Measurements from ENCODE around the gene RPA3. TPM values are rescaled to one million over a fixed set of nuclear protein-coding genes. Genes with fewer than 3 reads are reported as not detected.

RPA3 gene
- total and polyA plus RNA-seq, 2 of the 13 experiments (the other 11 are each of a cell fraction or from before 2014, with no cell fraction given): 38.3 to 154 TPM

DNA sequence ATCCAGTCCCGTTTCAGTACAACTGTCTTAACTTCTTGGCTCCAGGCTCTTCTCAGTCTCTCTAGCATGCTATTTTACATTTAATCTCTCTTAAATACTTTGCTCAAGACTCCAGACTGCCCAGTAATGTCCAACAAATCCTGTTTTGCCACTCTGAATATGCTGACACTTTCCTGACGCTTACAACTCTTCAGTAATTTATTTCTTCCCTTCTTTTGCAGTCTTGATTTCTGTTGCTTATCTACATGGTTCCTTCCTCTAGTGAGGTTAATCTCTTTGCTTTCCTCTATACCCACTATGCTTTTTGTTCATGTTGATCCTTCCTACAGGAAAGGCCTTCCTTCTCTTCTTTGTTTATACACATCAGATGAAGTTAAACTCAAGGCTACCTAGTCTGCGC is 54.1 kb downstream of the RPA3 start:
- ChIA-PET POLR2A (no interaction called here), CTCF (ENCODE audit: low intra/inter-chr PET ratio, low total read pairs) (no interaction called here)
- intact Hi-C loops (cut with micrococcal nuclease; ENCODE audit: unreplicated experiment) (no loop called here), in situ Hi-C loops (cut with HindIII; ENCODE audit: extremely low pct_ligation_motif_present, low pct_unique_long_range_greater_than_20kb) (loop anchor here (25.0 kb wide), 1 partner anchor 548 kb away; no protein-coding TSS in a partner anchor)
- peaks cover 5% of the 10 kb centered on the region for H3K79me2 ChIP-seq (ENCODE audit: insufficient read depth, low read length)
- no peaks in the 10 kb centered on the region for H3K9me3 ChIP-seq (ENCODE audit: low read length)
- H3K27ac ChIP-seq (ENCODE audit: extremely low read length, insufficient read depth, low read length): no peak overlapping the region
- H3K4me3 ChIP-seq (replicated peaks in 1 of 3; ENCODE audit: insufficient read depth in 1 of 3, low read depth in 2 of 3, low read length in 3 of 3): no peak overlapping the region
- no TSS peak for BruUV-seq (replicated peaks)
- TF ChIP-seq TP53 (CRISPR knock-in tag; conservative IDR thresholded peaks at IDR 0.05): no peak
- no peak for TF ChIP-seq TFDP2 (CRISPR knock-in tag; IDR thresholded peaks at IDR 0.05)
- TF ChIP-seq ZNF780A (CRISPR knock-in tag; IDR thresholded peaks at IDR 0.05): no peak
- no peak for TF ChIP-seq ZNF775 (CRISPR knock-in tag; IDR thresholded peaks at IDR 0.05; ENCODE audit: borderline replicate concordance)
- H3K36me3 ChIP-seq (replicated peaks in 1 of 2; ENCODE audit: control insufficient read depth in 1 of 2, insufficient read depth in 2 of 2, low read length in 2 of 2): no peaks in the 10 kb centered on the region
- no peaks in the 10 kb centered on the region for H4K20me1 ChIP-seq (ENCODE audit: insufficient read depth, low read length)
- no peaks in the 10 kb centered on the region for H3K27me3 ChIP-seq (ENCODE audit: control insufficient read depth in 1 of 2, insufficient read depth in 2 of 2, low read length in 2 of 2)
- H3K4me2 ChIP-seq (ENCODE audit: low read depth, low read length): no peak overlapping the region
- H2AFZ ChIP-seq (ENCODE audit: low read length): no peak overlapping the region
- H3K9ac ChIP-seq (ENCODE audit: insufficient read depth, low read depth, low read length): no peak overlapping the region
- DNase-seq (ENCODE audit: low spot score): no peak
- no peak for ATAC-seq
- no peak for FAIRE-seq
- peaks cover 19% of the 10 kb centered on the region for H3K4me1 ChIP-seq (ENCODE audit: insufficient read depth, low read length)
- whole genome bisulfite sequencing (ENCODE audit: low lambda C conversion rate): 94% methylated on average over 3 of the region's 3 CpGs

DNA sequence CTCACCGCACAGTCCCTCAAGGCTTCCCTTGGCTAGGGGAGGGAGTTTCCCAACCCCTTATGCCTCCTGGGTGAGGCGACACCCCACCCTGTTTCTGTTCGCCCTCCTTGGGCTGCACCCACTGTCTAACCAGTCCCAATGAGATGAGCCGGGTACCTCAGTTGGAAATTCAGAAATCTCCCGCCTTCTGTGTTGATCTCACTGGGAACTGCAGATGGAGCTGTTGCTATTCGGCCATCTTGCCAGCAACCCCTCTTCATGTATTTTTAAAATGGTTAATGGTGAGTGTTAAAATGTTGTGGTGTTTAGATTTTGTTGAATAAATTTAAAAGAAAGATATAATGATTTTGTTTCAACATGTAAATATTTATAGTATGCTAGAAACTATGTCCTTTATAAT is 55.9 kb downstream of the RPA3 start:
- no peaks in the 10 kb centered on the region for H3K27me3 ChIP-seq (ENCODE audit: control insufficient read depth in 1 of 2, insufficient read depth in 2 of 2, low read length in 2 of 2)
- H3K79me2 ChIP-seq (ENCODE audit: insufficient read depth, low read length): peaks cover 7% of the 10 kb centered on the region
- DNase-seq (ENCODE audit: low spot score): no peak
- H3K4me1 ChIP-seq (ENCODE audit: insufficient read depth, low read length): peaks cover 19% of the 10 kb centered on the region
- BruUV-seq (replicated peaks): no TSS peak
- no peak overlapping the region for H2AFZ ChIP-seq (ENCODE audit: low read length)
- no peak overlapping the region for H3K4me3 ChIP-seq (replicated peaks in 1 of 3; ENCODE audit: insufficient read depth in 1 of 3, low read depth in 2 of 3, low read length in 3 of 3)
- H3K9ac ChIP-seq (ENCODE audit: insufficient read depth, low read depth, low read length): no peak overlapping the region
- ChIA-PET POLR2A (no interaction called here), CTCF (ENCODE audit: low intra/inter-chr PET ratio, low total read pairs) (no interaction called here)
- no peak overlapping the region for H3K27ac ChIP-seq (ENCODE audit: extremely low read length, insufficient read depth, low read length)
- H3K36me3 ChIP-seq (replicated peaks in 1 of 2; ENCODE audit: control insufficient read depth in 1 of 2, insufficient read depth in 2 of 2, low read length in 2 of 2): no peaks in the 10 kb centered on the region
- H3K4me2 ChIP-seq (ENCODE audit: low read depth, low read length): no peak overlapping the region
- no peak for ATAC-seq
- FAIRE-seq: no peak
- no peaks in the 10 kb centered on the region for H3K9me3 ChIP-seq (ENCODE audit: low read length)
- intact Hi-C loops (cut with micrococcal nuclease; ENCODE audit: unreplicated experiment): no loop called here
- in situ Hi-C loops (cut with HindIII; ENCODE audit: extremely low pct_ligation_motif_present, low pct_unique_long_range_greater_than_20kb): loop anchor here (25.0 kb wide), 1 partner anchor 550 kb away; no protein-coding TSS in a partner anchor
- WGBS (ENCODE audit: low lambda C conversion rate): 93% methylated on average over 6 of the region's 6 CpGs
- no peaks in the 10 kb centered on the region for H4K20me1 ChIP-seq (ENCODE audit: insufficient read depth, low read length)
- TF ChIP-seq FOXK2 (IDR thresholded peaks at IDR 0.05) (no peak), E2F1 (CRISPR knock-in tag; IDR thresholded peaks at IDR 0.05) (no peak), GABPA (IDR thresholded peaks at IDR 0.05; ENCODE audit: low read depth, low read length) (no peak), GABPA (CRISPR knock-in tag; IDR thresholded peaks at IDR 0.05; ENCODE audit: low read depth) (no peak), ARID2 (CRISPR knock-in tag; IDR thresholded peaks at IDR 0.05; ENCODE audit: borderline replicate concordance) (no peak), ASH2L (IDR thresholded peaks at IDR 0.05; ENCODE audit: insufficient read length, low read depth, low read length) (no peak), STAG1 (CRISPR knock-in tag; IDR thresholded peaks at IDR 0.05) (peak; percentile 63), ZBTB42 (CRISPR knock-in tag; IDR thresholded peaks at IDR 0.05) (no peak)
- TF ChIP-seq, protein P1, sequence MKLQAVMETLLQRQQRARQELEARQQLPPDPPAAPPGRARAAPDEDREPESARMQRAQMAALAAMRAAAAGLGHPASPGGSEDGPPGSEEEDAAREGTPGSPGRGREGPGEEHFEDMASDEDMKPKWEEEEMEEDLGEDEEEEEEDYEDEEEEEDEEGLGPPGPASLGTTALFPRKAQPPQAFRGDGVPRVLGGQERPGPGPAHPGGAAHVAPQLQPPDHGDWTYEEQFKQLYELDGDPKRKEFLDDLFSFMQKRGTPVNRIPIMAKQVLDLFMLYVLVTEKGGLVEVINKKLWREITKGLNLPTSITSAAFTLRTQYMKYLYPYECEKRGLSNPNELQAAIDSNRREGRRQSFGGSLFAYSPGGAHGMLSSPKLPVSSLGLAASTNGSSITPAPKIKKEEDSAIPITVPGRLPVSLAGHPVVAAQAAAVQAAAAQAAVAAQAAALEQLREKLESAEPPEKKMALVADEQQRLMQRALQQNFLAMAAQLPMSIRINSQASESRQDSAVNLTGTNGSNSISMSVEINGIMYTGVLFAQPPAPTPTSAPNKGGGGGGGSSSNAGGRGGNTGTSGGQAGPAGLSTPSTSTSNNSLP (IDR thresholded peaks at IDR 0.05; ENCODE audit: low read depth, low read length): no peak
- TF ChIP-seq, protein P2, sequence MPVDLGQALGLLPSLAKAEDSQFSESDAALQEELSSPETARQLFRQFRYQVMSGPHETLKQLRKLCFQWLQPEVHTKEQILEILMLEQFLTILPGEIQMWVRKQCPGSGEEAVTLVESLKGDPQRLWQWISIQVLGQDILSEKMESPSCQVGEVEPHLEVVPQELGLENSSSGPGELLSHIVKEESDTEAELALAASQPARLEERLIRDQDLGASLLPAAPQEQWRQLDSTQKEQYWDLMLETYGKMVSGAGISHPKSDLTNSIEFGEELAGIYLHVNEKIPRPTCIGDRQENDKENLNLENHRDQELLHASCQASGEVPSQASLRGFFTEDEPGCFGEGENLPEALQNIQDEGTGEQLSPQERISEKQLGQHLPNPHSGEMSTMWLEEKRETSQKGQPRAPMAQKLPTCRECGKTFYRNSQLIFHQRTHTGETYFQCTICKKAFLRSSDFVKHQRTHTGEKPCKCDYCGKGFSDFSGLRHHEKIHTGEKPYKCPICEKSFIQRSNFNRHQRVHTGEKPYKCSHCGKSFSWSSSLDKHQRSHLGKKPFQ (CRISPR knock-in tag; IDR thresholded peaks at IDR 0.05; ENCODE audit: insufficient replicate concordance): no peak

Measured in HepG2 (cell line).